ENCODE results near the gene SGMS1.
"Not testable (repeated sequence)": the region's sequence is repeated elsewhere in the genome, so short reads cannot be mapped to it uniquely, and the experiment has no call there.

Gene SGMS1

DNA sequence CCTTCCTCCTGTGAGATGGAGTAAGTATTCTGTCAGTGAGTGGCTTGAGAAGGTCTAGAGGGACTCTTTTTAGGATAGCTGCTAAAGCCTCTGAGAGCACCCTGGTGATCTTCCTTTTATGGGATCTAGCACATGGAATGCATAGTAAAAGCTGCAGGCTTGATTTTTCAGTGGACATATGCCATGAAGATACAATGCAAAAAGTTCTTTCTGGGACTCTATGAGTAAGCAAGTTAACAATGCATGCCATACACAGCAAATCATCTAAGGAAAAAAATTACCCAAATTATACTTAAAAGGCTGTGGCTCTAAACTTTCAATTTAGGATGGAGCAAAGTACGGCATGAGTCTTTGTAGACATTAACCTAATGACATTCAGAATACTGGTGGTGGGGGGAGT lies 154.5 kb downstream of the SGMS1 start:
- no peak for DNase-seq (ENCODE audit: low read depth in 2 of 2)

GRCh38 chr10:50467209-50467608 lies 156.5 kb downstream of the SGMS1 start:
- DNase-seq (ENCODE audit: low read depth in 2 of 2) = no peak

DNA sequence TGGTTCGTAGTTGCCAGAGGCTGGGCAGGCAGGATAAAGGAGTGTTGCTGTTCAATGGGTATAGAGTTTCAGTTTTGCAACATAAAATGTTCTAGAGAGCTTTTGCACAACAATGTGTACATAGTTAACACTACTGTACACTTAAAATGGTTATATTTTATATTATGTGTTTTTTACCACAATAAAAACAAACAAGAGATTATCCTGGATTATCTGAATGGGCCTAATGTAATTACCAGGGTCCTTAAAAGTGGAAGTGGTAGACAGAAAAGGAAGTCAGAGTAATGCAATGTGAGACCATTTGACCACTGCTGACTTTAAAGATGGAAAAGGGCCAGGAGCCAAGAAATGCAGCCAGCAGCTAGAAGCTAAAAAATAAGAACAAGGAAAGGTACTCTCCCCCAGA lies 159.7 kb downstream of the SGMS1 start:
- no peak for DNase-seq (ENCODE audit: low read depth in 2 of 2)

DNA sequence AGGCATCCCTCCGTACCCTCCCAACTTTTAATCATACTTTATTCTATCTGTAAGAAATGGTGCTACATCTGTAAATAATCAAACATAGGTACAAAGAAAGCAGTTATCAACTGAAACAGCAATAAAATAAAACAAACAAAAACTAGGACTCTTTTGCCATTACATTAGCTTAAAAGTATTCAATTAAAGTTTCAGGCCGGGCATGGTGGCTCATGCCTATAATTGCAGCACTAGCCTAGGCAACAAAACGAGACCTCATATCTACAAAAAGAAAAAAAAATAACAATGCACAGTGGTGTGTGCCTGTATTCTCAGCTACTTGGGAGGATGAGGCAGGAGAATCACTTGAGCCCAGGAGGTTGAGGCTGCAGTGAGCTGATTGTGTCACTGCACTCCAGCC lies 161.9 kb downstream of the SGMS1 start:
- DNase-seq (ENCODE audit: low read depth in 2 of 2) = no peak

DNA sequence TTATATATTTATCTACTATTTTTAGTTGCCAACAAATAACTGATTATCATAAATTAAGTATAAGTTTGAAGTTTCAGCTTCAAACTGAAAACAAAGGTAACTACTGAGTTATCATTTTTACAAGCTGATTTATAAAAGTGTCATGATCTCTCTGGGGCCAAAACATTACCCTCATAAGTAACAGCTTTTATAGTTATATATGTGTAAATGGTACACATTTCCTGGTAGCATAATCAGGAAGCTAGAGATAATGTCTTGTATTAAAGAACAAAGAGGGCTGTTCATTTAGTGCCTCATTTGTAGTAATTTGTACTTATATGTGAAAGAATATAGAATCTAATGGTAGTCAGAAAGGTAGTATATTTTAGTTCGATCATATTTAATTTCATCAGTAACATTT lies 162.6 kb downstream of the SGMS1 start:
- DNase-seq (ENCODE audit: low read depth in 2 of 2) = no peak

- DNase-seq (ENCODE audit: low read depth in 2 of 2) = no peak
Observed at GRCh38 chr10:50456719-50457118, 167.0 kb downstream of the SGMS1 start.

DNA sequence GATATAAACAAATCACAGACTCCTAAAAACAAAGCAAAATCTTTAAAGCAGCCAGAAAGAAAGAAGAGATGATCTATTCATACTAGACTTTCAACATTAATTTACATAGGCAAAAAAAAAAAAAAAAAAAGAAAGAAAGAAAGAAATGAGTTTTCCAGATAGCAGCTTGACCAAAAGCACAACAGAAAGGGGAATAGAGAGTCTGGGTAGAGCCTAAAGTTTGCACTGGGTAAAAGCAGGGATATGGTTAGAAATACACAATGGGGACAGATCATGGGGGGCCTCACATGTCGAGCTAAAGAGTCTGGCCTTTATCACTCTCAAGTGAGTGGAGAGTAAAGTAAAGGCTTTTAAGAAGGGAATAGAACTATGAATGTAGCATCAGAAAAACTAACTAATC lies 169.8 kb downstream of the SGMS1 start:
- no peak for DNase-seq (ENCODE audit: low read depth in 2 of 2)

DNA sequence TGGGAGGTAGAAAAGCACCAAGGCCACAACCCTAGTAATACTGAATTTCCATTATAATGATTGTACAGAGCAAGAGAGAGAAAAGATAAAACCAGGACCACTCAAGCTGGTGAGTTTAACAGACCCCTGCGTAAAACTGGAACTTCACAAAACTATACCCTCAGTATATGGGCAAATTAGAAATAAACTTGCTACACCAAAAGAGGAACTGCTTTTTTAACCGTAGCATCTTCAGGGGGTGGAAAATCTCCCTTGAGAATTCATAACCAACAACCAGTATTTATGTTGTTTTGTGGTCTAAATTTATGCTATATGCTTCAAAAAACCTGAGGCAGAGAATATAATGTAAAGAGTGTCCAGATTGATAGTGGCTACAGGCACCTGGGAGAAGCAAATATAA lies 171.2 kb downstream of the SGMS1 start:
- no peak for DNase-seq (ENCODE audit: low read depth in 2 of 2)

GRCh38 chr10:50447691-50448090 lies 176.1 kb downstream of the SGMS1 start:
- no peak for DNase-seq (ENCODE audit: low read depth in 2 of 2)

DNA sequence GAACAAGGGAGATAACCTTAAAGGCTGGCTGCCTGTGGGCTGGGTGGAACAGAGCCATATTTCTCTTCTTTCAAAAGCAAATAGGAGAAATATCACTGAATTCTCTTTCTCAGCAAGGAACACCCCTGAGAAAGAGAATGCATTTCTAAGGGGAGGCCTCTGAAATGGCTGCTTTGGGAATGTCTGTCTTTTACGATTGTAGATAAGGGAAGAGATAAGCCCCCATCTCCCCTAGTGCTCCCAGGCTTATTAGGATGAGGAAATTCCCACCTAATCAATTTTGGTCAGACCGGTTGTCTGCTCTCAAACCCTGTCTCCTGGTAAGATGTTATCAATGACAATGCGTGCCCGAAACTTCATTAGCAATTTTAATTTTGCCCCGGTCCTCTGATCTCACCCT lies 178.0 kb downstream of the SGMS1 start:
- DNase-seq (ENCODE audit: low read depth in 2 of 2) = not testable (repeated sequence)

DNA sequence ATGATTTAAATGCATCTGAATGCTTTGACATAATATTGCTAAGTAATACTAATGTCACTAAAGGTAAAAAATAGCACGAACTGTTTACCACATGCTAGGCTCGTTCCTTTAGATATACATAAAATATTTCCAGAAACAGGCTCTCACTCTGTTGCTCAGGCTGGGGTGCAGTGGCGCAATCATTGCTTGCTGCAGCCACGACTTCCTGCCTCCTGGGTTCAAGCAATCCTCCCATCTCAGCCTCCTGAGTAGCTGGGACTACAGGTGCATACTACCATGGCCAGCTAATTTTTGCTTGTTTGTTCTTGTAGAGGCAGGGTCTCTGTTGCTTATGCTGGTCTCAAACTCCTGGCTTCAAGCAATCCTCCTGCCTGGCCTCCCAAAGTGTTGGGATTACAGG lies 183.3 kb downstream of the SGMS1 start:
- no peak for DNase-seq (ENCODE audit: low read depth in 2 of 2)

DNA sequence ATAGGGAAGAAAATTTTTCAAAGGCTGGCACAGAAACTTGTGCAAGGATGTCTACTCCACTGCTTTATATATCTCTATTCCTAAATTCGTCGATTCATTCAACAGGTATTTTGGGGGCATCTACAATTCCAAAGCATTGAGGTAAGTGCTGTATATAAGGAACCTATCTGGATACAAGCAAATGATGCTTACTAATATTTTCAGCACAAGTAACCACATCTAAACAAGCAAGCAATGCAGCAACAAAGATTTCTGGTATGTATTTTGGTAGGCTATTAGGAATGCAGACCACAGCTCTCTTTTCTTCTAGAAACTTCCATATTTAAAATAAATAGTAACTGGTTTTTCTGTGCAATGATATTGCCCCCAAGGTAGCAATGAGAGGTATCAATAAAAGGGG lies 183.9 kb downstream of the SGMS1 start:
- no peak for DNase-seq (ENCODE audit: low read depth in 2 of 2)

DNA sequence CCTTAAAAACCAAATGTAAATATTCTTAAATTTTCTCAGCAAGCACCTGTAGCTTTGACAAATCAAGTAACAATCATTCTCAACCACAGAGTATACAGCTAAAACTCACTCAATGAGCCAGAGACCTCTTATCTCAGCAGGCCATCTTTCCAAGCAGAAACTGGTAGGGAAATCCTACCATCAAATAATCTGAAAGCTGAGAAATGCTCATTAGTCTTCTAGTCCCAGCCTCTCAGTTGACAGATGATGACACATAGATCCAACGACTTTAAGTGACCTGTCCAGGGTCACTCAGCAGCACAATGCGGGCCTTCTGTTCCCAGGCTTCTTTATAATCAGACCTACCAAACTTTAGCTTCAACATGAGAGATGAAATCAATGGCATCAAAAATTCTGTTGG lies 184.6 kb downstream of the SGMS1 start:
- DNase-seq (ENCODE audit: low read depth in 2 of 2) = no peak

DNA sequence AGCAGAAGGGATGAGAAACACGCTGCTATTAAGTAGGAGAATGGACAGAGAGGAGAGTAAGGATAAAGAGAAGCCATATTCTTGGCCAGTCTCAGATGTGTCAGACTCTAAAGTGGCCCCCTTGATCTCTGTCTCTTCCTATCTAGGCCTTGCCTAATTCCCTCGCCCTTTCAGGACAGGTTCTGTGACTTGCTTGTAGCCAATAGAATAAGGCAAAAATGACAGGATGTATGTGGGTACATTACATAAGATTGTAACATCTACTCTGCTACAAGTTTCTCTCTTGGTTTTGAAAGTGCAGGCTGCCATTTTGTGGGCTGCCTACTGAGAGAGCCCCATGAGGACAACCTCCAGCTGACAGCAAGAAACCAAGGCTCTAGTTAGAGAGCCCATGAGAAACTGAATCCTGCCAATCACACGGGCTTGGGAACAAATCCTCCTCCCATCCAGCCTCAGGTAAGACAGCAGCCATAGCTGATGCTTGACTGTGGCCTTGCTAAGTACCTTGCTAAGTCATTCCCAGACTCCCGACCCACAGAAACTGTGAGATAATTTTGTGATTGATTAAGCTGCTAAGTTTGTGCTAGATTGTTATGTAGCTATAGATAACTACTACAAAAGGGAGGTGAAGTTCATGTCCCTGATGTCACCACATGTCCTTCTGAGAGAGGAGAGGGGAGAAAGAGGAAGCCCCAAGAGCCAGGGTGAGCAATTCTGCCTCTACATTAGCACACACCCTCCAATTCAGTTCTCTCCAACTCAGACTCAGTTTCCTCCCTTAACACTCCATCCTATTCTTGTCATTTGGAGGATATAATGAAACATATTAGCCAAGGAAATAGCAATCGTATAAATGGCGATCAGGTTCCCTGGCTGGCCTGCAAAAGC lies 185.5 kb downstream of the SGMS1 start:
- no peak for DNase-seq (ENCODE audit: low read depth in 2 of 2)

DNA sequence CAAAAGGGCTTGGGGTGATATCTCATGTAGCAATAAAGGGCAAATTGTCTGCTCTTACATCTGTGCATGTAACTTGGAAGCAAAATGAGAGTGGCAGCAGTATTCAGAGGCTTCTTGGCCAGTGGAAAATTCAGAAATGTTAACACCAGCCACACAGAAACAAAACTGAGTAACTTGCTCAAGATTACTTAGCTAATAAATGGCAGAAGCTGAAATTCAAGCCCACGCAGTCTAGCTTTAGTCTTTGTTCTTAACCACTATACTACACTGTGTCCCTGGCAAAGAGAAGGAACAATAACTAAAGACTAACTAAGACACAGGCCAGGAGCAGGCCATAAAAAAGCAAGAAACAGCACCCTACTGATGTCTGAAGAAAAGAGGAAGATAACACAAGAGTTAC lies 186.5 kb downstream of the SGMS1 start:
- no peak for DNase-seq (ENCODE audit: low read depth in 2 of 2)

GRCh38 chr10:50436805-50437204 lies 187.0 kb downstream of the SGMS1 start:
- DNase-seq (ENCODE audit: low read depth in 2 of 2) = no peak

- DNase-seq (ENCODE audit: low read depth in 2 of 2) = no peak
Observed at GRCh38 chr10:50432211-50433009, 191.3 kb downstream of the SGMS1 start.

DNA sequence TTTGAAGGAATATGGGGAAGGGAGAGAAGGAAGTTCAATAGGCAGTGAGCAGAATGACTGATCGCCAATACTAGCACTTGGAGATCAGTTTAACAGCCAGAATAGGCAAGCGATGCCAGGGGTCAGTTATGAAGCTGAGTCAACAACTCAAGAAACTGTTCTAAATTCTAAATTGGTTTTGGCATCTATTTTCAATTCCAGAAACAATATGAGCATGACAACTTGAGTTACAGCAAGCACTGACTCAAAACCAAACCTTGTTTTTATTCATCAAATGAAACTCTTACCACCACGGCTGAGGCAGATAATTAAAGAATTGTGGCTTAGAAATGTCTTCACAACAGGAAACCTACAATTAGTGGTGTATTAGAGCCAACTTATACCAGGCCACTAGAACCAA lies 192.0 kb downstream of the SGMS1 start:
- DNase-seq (ENCODE audit: low read depth in 2 of 2) = no peak

- DNase-seq (ENCODE audit: low read depth in 2 of 2) = no peak
Observed at GRCh38 chr10:50431133-50431532, 192.6 kb downstream of the SGMS1 start.

DNA sequence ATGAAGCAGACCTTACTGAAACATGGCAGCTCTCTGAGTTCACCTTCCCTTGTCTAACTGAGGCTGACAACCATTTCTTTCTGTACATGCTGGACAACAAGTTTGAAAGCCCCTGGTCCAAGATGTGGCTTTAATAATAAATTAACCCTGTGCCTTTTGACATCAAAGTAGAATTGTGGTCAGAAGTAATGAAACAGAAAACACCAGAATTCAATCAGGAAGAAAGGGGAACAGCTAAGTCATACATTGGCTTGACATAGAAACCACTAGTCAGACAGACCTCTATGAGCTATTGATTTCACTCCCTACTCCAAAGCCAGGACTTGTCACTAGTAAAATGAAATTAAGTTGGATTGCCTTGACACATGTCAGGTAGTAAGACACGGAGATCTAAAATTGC lies 197.3 kb downstream of the SGMS1 start:
- DNase-seq (ENCODE audit: low read depth in 2 of 2) = no peak

GRCh38 chr10:50425215-50425614 lies 198.5 kb downstream of the SGMS1 start:
- not testable (repeated sequence) for DNase-seq (ENCODE audit: low read depth in 2 of 2)

DNA sequence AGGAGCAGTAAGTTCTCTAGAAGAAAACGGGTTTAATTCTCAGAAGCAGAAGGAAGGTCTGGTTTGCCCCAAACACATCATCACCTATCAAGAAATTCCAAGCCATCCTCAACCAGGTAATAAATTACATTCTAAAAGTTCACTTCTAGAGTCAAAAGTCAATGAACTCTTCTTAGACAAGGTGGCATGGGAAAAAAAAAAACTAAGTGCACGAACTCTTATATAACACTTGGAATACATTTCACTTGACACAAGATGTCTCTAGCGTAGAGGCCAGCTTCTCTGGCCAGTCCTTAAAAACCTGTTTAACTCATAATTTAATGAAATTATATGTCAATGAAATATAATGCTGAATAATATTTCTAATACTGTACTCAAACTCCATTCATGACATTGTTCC lies 200.3 kb downstream of the SGMS1 start:
- DNase-seq (ENCODE audit: low read depth in 2 of 2) = no peak

GRCh38 chr10:50422259-50422658 lies 201.5 kb downstream of the SGMS1 start:
- no peak for DNase-seq (ENCODE audit: low read depth in 2 of 2)

Measured in stimulated activated CD4-positive, alpha-beta T cell treated with anti-CD3 and anti-CD28 coated beads, Interleukin-15, amount 100 ng/mL, for 48 hours (primary cell).